GM18520 (cell line): ENCODE measurements around the gene CDK12.
"Not testable (repeated sequence)": the region's sequence is repeated elsewhere in the genome, so short reads cannot be mapped to it uniquely, and the experiment has no call there.

ENCODE experiments used
- ATAC-seq: cut with Tn5 transposase; IDR thresholded peaks from one replicate; pipeline ENCODE4 v1.9.1; 2021; ENCODE audit not compliant: unreplicated experiment

Gene CDK12

DNA sequence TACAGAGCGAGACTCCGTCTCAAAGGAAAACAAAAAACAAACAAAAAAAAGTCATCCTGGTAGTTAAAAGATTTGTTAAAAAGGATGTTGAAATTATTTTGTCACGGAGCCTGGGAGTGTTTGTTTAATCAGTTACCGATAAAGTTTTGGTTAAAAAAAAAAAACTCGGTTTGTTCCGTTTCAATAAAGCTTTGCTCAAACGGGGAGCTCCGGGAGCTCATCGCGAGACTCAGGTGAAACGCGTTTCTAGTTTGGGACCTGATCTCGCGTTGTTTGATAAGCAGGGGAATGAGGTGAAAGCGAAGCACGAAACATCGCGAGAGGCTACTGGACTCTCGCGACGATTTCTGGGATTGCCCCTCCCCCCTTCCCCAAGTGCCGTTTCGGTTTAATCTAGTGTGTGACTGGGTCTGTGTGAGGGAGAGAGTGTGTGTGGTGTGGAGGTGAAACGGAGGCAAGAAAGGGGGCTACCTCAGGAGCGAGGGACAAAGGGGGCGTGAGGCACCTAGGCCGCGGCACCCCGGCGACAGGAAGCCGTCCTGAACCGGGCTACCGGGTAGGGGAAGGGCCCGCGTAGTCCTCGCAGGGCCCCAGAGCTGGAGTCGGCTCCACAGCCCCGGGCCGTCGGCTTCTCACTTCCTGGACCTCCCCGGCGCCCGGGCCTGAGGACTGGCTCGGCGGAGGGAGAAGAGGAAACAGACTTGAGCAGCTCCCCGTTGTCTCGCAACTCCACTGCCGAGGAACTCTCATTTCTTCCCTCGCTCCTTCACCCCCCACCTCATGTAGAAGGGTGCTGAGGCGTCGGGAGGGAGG is at the start of gene CDK12:
Gene CDK12 (plus strand): TSS at position 374 of the 813 bp plus-strand sequence. CDS start 586 bp downstream, outside the sequence.
- peak; percentile 81 for ATAC-seq

DNA sequence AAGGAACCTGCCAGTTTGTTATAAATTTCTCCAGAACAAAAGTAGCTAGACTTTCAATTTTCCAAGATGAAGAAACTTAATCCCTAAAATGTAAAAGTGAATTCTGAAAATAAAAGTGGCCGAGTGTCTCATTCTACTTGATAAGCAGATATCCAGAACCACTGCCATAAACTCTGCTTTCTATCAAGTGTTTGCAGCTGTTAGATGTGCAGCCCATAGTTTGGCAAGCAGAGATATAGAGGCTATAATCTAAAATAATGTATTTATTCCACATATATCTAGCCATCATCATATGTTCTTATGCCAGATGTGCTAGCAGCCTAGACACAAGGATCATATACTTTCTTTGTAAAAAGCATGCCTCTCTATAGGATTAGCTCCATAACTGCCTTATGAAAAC is 45.1 kb upstream of the CDK12 start:
- no peak for ATAC-seq

DNA sequence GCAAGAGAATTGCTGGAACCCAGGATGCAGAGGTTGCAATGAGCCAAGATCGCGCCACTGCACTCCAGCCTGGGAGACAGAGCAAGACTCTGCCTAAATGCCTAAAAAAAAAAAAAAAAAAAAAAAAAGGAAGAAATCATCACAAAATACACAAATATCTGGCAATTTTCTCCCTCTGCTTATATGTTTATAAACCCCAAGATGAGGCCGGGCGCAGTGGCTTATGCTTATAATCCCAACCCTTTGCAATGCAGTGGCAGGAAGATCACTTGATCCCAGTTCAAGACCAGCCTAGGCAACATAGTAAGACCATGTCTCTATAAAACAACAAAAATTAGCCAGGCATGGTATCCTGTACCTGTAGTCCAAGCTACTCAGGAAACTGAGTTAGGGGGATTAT is 31.7 kb upstream of the CDK12 start:
- ATAC-seq, result no peak

DNA sequence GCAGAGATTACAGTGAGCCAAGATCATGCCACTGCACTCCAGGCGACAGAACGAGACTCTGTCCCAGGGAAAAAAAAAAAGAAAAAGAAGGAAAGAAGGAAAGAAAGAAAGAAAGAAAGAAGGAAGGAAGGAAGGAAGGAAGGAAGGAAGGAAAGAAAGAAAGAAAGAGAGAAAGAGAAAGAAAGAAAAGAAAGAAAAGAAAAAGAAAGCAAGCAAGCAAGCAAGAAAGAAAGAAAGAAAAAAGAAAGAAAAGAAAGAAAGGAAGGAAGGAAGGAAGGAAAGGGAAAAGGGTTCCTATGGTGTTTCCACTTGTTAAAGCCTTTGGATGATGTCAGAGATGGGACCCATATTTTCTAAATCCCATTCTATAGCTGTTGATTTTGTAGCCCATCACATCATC is 21.4 kb upstream of the CDK12 start:
- ATAC-seq, result not testable (repeated sequence)

DNA sequence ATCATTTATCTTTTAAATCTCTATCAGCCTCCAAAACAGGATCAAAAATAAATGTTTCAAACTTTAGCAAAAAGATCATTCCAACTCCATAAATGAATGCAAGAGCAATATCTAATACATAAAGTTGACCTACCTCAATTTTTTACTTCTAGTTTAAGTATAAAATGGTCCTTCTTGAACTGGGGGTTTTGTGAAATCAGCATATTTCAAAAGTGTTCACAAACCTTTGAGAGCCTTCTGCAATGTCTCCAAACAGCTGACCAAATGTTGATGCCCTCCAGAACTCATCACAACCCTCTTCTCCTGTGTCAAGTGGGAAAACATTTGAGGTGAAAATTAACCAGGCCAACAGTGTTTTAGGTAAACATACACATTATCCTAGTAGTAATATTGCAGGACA is 18.0 kb upstream of the CDK12 start:
- ATAC-seq, result no peak

DNA sequence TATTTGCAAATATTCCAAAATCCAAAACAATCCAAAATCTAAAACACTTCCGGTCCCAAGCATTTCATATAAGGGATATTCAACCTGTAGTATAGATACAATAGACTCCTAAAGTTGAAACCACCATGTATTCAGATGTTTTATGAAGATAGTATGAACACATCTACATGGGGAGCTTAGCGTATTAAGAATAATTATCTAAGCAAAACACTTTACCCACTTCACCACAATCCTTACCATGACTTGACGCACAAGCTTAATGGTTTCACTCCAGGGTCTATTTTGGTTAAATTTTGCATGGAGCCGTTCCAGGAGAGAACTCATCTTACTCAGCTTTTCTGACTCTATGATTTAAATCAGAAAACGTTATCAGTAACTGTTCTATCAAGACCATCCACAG is 13.7 kb upstream of the CDK12 start:
- ATAC-seq, result no peak

DNA sequence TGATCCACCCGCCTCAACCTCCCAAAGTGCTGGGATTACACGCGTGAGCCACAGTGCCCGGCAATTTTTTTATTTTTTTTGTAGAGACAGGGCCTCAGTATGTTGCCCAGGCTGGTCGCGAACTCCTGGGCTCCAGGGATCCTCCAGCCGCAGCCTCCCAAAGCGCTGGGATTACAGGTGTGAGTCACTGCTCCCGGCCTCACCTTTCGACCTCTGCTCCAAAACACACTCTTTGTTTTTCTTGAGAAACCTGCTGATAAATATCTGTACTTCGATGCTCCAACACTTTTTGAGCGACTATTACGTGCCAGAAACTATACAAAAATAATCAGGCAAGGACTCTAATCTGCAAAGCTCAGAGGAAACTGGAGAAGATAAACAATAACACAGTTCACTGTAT is 11.2 kb upstream of the CDK12 start:
- no peak for ATAC-seq

DNA sequence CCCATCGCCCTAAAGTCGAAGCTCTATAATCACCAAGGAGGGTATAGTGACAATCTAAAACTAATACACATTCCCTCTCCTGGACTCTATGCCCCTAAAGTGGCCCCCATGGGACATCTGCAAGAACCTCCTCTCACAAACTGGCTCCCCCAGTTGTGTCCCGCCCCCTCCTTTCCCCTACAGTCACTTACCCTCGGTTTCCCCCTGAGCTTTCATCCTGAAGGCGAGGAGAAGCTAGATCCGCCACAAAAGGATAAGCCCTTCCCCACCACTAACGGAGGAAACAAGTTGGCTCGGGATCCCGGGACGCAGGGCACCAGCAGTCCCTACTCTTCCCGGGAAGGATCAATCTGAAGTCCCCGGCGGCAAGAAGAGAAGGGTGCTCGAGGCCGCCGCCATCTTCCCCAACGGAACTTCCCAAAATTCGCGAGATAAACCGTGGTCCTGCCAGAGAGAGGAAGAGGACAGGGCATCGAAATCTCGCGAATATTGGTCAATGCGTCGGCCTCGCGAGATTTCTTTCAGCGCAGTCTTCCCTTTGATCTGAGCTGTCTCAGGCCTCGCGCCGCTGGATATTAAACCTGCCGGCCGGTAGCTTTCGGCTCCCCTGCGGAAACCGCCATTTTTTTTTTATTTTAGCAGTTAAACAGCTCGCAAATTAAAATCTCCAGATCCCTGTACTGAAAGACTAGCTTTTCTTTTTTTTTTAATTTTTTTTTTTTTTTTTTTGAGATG is 10.3 kb upstream of the CDK12 start, which contains the start of gene MED1:
Gene MED1 (minus strand): TSS at position 417 of the 735 bp plus-strand sequence. CDS start 201 bp downstream, at position 216.
- ATAC-seq, result peak; percentile 90

DNA sequence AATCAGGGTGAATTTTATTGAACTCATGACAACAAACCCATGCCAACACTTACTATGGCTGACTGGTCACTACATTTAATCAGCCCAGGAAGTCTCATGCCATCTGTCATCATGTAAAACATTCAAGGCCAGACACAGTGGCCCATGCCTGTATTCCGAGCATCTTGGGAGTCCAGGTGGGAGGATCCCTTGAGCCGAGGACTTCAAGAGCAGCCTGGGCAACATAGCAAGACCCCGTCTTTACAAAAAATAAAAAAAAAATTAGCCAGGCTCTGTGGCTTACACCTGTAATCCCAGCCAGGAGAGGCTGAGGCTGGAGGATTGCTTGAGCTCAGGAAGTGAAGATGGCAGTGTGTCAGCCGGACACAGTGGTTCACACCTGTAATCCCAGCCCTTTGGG is 5.4 kb upstream of the CDK12 start:
- no peak for ATAC-seq

DNA sequence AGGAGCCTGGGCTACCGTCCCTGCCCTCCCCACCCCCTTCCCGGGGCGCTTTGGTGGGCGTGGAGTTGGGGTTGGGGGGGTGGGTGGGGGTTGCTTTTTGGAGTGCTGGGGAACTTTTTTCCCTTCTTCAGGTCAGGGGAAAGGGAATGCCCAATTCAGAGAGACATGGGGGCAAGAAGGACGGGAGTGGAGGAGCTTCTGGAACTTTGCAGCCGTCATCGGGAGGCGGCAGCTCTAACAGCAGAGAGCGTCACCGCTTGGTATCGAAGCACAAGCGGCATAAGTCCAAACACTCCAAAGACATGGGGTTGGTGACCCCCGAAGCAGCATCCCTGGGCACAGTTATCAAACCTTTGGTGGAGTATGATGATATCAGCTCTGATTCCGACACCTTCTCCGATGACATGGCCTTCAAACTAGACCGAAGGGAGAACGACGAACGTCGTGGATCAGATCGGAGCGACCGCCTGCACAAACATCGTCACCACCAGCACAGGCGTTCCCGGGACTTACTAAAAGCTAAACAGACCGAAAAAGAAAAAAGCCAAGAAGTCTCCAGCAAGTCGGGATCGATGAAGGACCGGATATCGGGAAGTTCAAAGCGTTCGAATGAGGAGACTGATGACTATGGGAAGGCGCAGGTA is 762 bp downstream of the CDK12 start:
- no peak for ATAC-seq

DNA sequence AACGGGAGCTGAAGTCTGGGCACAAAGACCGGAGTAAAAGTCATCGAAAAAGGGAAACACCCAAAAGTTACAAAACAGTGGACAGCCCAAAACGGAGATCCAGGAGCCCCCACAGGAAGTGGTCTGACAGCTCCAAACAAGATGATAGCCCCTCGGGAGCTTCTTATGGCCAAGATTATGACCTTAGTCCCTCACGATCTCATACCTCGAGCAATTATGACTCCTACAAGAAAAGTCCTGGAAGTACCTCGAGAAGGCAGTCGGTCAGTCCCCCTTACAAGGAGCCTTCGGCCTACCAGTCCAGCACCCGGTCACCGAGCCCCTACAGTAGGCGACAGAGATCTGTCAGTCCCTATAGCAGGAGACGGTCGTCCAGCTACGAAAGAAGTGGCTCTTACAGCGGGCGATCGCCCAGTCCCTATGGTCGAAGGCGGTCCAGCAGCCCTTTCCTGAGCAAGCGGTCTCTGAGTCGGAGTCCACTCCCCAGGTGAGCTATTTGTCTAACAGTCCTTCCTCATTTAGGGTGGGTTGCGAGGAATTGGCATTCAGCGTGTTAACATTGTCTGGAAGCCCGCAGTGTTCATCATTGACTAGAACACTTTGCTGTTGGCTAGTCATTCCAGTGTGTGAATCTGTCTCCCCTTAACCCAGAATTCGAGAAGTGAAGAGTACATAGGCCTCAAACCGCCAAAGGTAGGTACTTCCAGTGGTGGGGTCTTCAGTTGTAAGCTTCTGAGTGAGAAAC is 1.5 kb downstream of the CDK12 start:
- no peak for ATAC-seq

DNA sequence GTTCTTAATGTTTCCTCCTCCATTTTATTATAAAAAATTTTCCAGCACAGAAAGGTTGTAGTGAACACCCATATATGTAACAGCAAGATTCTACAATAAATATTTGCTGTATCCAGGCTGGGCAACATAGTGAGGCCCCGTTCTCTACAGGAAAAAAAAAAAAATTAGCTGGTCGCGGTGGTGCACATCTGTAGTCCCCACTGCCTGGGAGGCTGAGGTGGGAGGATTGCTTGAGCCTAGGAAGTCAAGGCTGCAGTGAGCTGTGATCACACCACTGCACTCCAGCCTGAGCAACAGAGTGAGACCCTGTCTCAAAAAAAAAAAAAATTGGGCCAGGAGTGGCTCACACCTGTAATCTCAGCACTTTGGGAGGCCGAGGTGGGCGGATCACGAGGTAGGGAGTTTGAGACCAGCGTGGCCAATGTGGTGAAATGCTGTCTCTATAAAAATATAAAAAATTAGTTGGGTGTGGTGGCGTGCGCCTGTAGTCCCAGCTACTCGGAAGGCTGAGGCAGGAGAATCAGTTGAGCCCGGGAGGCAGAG is 3.4 kb downstream of the CDK12 start:
- ATAC-seq, result not testable (repeated sequence)

DNA sequence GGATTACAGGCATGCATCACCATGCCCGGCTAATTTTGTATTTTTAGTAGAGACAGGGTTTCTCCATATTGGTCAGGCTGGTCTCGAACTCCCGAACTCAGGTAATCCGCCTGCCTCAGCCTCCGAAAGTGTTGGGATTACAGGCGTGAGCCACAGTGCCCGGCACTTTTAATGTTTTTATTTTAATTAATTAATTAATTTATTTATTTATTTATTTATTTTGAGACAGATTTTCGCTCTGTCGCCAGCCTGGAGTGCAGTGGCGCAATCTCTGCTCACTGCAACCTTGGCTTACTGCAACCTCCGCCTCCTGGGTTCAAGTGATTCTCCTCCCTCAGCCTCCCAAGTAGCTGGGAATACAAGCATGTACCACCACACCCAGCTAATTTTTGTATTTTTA is 7.3 kb downstream of the CDK12 start:
- not testable (repeated sequence) for ATAC-seq

DNA sequence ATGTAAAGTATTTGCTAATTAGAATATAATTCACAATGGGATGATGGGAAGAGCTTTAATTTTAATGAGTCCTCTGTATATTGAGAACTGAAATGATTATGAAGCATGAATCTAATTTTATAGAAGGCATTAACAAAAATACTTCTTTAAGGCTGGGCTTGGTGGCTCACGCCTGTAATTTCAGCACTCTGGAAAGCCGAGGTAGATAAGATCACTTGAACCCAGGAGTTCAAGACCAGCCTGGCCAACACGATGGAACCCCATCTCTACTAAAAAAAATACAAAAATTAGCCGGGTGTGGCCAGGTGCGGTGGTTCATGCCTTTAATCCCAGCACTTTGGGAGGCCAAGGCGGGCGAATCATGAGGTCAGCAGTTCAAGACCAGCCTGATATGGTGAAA is 12.0 kb downstream of the CDK12 start:
- ATAC-seq, result no peak

DNA sequence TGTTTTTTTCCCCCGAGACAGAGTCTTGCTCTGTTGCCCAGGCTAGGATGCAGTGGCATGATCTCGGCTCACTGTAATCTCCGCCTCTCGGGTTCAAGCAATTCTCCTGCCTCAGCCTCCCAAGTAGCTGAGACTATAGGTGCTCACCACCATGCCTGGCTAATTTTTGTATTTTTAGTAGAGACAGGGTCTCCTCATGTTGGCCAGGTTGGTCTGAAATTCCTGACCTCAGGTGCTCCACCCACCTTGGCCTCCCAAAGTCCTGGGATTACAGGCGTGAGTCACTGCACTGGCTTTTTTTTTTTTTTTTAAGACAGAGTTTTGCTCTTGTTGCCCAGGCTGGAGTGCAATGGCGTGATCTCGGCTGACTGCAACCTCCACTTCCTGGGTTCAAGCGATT is 18.3 kb downstream of the CDK12 start:
- not testable (repeated sequence) for ATAC-seq

DNA sequence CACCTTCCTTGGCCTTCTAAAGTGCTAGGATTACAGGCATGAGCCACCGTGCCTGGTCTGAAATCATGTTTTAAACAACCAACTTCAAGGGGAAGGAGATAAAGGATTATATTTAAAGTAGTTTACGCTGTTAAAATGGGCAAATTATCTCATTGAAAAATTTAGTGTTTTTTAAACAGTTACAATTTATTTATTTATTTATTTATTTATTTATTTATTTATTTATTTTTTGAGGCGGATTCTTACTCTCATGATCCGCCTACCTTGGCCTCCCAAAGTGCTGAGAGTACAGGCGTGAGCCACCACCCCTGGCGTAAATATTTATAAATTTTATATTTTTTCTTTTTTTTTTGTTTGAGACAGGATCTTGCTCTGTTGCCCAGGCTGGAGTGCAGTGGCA is 22.2 kb downstream of the CDK12 start:
- no peak for ATAC-seq

DNA sequence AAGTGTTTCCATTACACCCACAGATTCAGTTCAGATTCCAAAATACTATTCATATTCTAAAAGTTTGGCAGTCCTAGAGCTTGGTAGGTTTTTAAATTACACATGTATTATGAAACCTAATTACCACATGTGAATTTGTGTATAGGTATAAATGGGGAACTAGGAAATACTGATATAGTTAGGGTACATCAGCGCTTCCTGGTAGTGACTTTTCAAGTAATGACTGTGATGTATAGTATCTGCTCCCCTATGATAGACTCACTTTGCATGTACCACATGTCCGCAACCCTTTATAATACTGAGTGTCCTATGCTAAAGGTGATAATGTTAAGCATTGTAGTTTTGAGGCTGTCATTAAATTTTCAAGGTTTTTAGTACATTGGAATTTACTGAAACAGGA is 22.9 kb downstream of the CDK12 start:
- peak; percentile 56 for ATAC-seq

DNA sequence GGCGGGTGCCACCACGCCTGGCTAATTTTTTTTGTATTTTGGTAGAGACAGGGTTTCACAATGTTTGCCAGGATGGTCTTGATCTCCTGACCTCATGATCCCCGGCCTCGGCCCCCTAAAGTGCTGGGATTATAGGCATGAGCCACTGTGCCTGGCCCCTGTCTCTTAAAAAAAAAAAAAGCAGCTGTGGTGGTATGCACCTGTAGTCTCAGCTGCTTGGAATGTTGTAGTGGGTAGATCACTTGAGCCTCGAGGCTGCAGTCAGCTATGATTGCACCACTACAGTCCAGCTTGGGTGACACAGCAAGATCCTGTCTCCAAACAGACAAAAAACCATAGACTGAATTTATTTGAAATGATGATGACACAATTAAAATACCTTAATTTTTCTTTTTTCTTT is 24.3 kb downstream of the CDK12 start:
- no peak for ATAC-seq

DNA sequence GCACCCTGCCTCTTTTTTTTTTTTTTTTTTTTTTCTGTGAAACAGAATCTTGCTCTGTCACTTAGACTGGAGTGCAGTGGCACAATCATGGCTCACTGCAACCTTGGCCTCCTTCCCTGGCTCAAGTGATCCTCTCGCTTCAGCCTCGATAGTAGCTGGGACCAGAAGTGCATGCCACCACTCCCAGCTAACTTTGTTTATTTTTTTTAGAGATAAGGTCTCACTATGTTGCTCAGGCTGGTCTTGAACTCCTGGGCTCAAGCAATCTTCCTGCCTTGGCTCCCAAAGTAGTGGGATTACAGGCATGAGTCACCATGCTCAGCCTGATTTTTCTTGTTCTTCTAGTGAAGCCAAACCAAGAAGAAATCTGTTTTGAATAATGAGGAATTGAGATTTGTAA is 25.0 kb downstream of the CDK12 start:
- ATAC-seq, result no peak

DNA sequence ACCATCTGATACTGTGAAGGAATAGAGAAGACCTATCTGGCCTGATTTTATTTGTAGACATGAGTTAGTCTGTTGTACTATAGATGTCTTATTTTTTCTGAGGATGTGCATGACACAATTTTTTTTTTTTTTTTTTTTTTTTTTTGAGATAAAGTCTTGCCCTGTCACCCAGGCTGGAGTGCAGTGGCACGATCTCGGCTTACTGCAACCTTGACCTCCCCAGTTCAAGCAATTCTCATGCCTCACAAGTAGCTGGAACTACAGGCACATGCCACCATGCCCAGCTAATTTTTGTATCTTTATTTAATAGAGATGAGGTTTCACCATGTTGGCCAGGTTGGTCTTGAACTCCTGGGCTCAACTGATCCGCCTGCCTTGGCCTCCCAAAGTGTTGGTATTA is 26.2 kb downstream of the CDK12 start:
- ATAC-seq, result not testable (repeated sequence)

DNA sequence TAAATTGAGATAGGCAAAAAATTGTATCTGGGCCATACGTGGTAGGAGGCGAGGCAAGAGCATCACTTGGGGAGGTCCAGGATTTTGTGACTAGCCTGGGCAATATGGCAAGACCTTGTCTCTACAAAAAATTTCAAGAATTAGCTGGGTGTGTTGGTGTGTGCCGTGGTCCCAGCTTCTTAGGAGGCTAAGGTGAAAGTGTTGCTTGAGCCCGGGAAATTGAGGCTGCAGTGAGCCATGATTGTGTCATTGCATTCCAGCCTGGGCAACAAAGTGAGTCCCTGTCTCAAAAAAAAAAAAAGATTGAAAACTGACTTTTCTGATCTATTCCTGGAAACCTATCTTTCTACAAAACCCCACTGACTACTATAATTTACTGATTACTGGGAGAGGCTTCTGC is 26.7 kb downstream of the CDK12 start:
- ATAC-seq, result no peak
